HepG2 (cell line): ENCODE measurements around the gene RPS14. TPM values are rescaled to one million over a fixed set of nuclear protein-coding genes. Genes with fewer than 3 reads are reported as not detected.
A peak's percentile ranks its signal among the peaks of the same experiment; 100 is the strongest.

Source experiments
- FOSL2 ChIP-seq: sonication (generic); formaldehyde crosslinking; IDR thresholded peaks from 2 replicates; pipeline ENCODE4 v1.4.0; 2020; ENCODE audit warnings: missing genetic modification reagents
- JARID2 ChIP-seq: sonication (generic); formaldehyde crosslinking; IDR thresholded peaks from 2 replicates; pipeline ENCODE4 v1.8.1; 2023; ENCODE audit warnings: missing genetic modification reagents, inconsistent platforms; ENCODE audit not compliant: insufficient replicate concordance
- KDM6A ChIP-seq: IDR thresholded peaks from 2 replicates; pipeline ENCODE4 v1.6.1; 2016; ENCODE audit warnings: low read depth
- KLF11 ChIP-seq: IDR thresholded peaks from 2 replicates; pipeline ENCODE4 v1.6.1; 2016; ENCODE audit warnings: missing compliant biosample characterization
- MEF2D ChIP-seq: sonication (generic); formaldehyde crosslinking; IDR thresholded peaks from 2 replicates; pipeline ENCODE4 v1.5.1; 2020; ENCODE audit warnings: mild to moderate bottlenecking, missing genetic modification reagents
- TOPORS ChIP-seq: sonication (generic); formaldehyde crosslinking; IDR thresholded peaks from 2 replicates; pipeline ENCODE4 v1.8.0; 2023; ENCODE audit warnings: mild to moderate bottlenecking, missing genetic modification reagents
- TRIM22 ChIP-seq: fragments of 450-650 bp; IDR thresholded peaks from 2 replicates; pipeline ENCODE4 v1.6.1; 2017
- ZNF274 ChIP-seq: sonication (generic); formaldehyde crosslinking; IDR thresholded peaks from 2 replicates; pipeline ENCODE4 v1.5.1; 2020; ENCODE audit warnings: mild to moderate bottlenecking, missing genetic modification reagents
- ZNF407 ChIP-seq: sonication (generic); formaldehyde crosslinking; IDR thresholded peaks from one replicate; pipeline ENCODE4 v1.5.1; 2020; ENCODE audit warnings: mild to moderate bottlenecking, missing genetic modification reagents; ENCODE audit errors: not compliant biosample characterization
- ZNF780A ChIP-seq: sonication (generic); formaldehyde crosslinking; IDR thresholded peaks from 2 replicates; pipeline ENCODE4 v1.8.0; 2022; ENCODE audit warnings: mild to moderate bottlenecking, missing genetic modification reagents, moderate library complexity
- polyA plus RNA-seq, 8 experiments: library from polyadenylated mRNA; depleted of rRNA in 3 of 8; stranded (reverse) in 7 of 8; unstranded in 1 of 8; fragments of >200 nt; fragmentation: Illumina TruSeq in 4 of 8; extraction: Trizol in 4 of 8; gene quantifications; 2 replicates each; pipeline versions ENCODE4 v1.2.1 to v1.2.3, GENCODE V29; 2011 to 2016; ENCODE audit warnings: low read depth in 4 of 8, missing spikeins in 1 of 8, mixed read lengths in 1 of 8; ENCODE audit not compliant: insufficient read depth in 1 of 8
- total RNA-seq, 5 experiments: library from RNA; depleted of rRNA; stranded (reverse); fragments of >200 nt; fragmentation: Illumina TruSeq; extraction: Trizol; gene quantifications; 2 replicates each; pipeline ENCODE4 v1.2.3, GENCODE V29; 2016; ENCODE audit warnings: low read depth in 1 of 5
- TF ChIP-seq, protein P1 (sequence below): sonication (generic); formaldehyde crosslinking; IDR thresholded peaks from 2 replicates; pipeline ENCODE4 v1.8.0; 2022; ENCODE audit warnings: mild to moderate bottlenecking, missing genetic modification reagents; ENCODE audit not compliant: insufficient replicate concordance
- TF ChIP-seq, protein P2 (sequence below): sonication (generic); formaldehyde crosslinking; IDR thresholded peaks from 2 replicates; pipeline ENCODE4 v1.4.0; 2020; ENCODE audit warnings: missing genetic modification reagents
- TF ChIP-seq, protein P3 (sequence below): sonication (generic); formaldehyde crosslinking; IDR thresholded peaks from 2 replicates; pipeline ENCODE4 v1.5.1; 2020; ENCODE audit warnings: missing genetic modification reagents, mild to moderate bottlenecking, borderline replicate concordance

Gene RPS14
- total and polyA plus RNA-seq, 2 of the 13 experiments (the other 11 are each of a cell fraction or from before 2014, with no cell fraction given) = 2,116 to 3,295 TPM

- no peak for TF ChIP-seq ZNF407 (CRISPR knock-in tag)
- TF ChIP-seq ZNF780A = peak; percentile 57; the same call in 1 of the 2 replicates
- 0 out of 2 replicates have a peak, but pooled peaks have one; percentile 76 for TF ChIP-seq TOPORS (CRISPR knock-in tag)
- no peak for TF ChIP-seq KDM6A (CRISPR knock-in tag)
- peak; percentile 34; the same call in 1 of the 2 replicates for TF ChIP-seq KLF11 (CRISPR knock-in tag)
- peak; percentile 56 for TF ChIP-seq FOSL2 (CRISPR knock-in tag)
- peak; percentile 69 for TF ChIP-seq MEF2D (CRISPR knock-in tag)
- TF ChIP-seq TRIM22 = no peak
- TF ChIP-seq, protein P1, sequence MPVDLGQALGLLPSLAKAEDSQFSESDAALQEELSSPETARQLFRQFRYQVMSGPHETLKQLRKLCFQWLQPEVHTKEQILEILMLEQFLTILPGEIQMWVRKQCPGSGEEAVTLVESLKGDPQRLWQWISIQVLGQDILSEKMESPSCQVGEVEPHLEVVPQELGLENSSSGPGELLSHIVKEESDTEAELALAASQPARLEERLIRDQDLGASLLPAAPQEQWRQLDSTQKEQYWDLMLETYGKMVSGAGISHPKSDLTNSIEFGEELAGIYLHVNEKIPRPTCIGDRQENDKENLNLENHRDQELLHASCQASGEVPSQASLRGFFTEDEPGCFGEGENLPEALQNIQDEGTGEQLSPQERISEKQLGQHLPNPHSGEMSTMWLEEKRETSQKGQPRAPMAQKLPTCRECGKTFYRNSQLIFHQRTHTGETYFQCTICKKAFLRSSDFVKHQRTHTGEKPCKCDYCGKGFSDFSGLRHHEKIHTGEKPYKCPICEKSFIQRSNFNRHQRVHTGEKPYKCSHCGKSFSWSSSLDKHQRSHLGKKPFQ (CRISPR knock-in tag) = peak; percentile 73
- peak; percentile 91 for TF ChIP-seq ZNF274
- TF ChIP-seq, protein P2, sequence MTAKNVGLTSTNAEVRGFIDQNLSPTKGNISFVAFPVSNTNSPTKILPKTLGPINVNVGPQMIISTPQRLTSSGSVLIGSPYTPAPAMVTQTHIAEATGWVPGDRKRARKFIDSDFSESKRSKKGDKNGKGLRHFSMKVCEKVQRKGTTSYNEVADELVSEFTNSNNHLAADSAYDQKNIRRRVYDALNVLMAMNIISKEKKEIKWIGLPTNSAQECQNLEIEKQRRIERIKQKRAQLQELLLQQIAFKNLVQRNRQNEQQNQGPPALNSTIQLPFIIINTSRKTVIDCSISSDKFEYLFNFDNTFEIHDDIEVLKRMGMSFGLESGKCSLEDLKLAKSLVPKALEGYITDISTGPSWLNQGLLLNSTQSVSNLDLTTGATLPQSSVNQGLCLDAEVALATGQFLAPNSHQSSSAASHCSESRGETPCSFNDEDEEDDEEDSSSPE = peak; percentile 75
- TF ChIP-seq, protein P3, sequence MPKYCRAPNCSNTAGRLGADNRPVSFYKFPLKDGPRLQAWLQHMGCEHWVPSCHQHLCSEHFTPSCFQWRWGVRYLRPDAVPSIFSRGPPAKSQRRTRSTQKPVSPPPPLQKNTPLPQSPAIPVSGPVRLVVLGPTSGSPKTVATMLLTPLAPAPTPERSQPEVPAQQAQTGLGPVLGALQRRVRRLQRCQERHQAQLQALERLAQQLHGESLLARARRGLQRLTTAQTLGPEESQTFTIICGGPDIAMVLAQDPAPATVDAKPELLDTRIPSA = no peak; the same call in 1 of the 2 replicates
- TF ChIP-seq JARID2 = peak; percentile 93
Observed at GRCh38 chr5:150449517-150450339, at the start of gene RPS14 (continued).
